GM13977 (cell line): ENCODE data around the gene KCNK15.
"Not testable (repeated sequence)": the region's sequence is repeated elsewhere in the genome, so short reads cannot be mapped to it uniquely, and the experiment has no call there.

ENCODE experiments used
- DNase-seq: peaks from one replicate; pipeline ENCODE4 v3.0.0; 2012; ENCODE audit warnings: low spot score
- CTCF ChIP-seq: IDR thresholded peaks from 2 replicates; pipeline ENCODE4 v1.5.1; 2012; ENCODE audit warnings: mild to moderate bottlenecking, control low read depth; ENCODE audit not compliant: insufficient read depth; ENCODE audit errors: extremely low read depth, missing control alignments
- in situ Hi-C: fragments of 300-500 bp; cut with MboI; formaldehyde crosslinking; loops from one replicate; pipeline ENCODE4 v1.12.0; 2022; ENCODE audit warnings: low sequenced_read_pairs, low pct_unique_long_range_greater_than_20kb, mixed read lengths, inconsistent platforms; ENCODE audit not compliant: unreplicated experiment

Gene KCNK15

DNA sequence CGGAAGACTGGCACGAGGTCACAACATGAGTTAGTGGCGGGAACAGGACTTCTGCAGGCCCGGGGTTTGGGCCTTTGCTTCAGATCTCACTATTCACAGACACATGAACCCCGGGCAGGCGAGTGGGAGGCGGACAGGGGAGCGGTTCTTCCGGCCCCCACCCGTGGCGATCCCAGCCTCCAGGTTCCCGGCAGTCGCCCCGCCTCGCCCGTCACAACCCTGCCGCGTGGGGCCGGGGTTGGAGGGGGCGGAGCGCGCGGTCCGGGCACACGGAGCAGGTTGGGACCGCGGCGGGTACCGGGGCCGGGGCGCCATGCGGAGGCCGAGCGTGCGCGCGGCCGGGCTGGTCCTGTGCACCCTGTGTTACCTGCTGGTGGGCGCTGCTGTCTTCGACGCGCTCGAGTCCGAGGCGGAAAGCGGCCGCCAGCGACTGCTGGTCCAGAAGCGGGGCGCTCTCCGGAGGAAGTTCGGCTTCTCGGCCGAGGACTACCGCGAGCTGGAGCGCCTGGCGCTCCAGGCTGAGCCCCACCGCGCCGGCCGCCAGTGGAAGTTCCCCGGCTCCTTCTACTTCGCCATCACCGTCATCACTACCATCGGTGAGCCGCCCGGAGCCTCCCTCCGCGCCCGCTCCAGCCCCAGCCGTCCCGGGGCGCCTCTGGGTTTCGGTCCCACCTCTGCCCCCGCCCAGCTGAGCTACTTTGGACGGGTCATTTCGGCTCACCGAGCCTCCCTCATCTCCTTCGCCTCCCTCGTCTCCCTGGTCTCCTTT is at the start of gene KCNK15:
Gene KCNK15, plus strand, starts transcription at position 268 of the 769 bp plus-strand sequence. Its CDS starts 46 bp downstream, at position 314.
- no peak for TF ChIP-seq CTCF
- in situ Hi-C loops: no loop called here

GRCh38 chr20:44696315-44696714 is 49.4 kb upstream of the KCNK15 start:
- in situ Hi-C loops: no loop called here
- peak; percentile 27 for TF ChIP-seq CTCF
- no peak for DNase-seq

More for the DNA sequence above, at the start of gene KCNK15:
- DNase-seq: peak; percentile 57

DNA sequence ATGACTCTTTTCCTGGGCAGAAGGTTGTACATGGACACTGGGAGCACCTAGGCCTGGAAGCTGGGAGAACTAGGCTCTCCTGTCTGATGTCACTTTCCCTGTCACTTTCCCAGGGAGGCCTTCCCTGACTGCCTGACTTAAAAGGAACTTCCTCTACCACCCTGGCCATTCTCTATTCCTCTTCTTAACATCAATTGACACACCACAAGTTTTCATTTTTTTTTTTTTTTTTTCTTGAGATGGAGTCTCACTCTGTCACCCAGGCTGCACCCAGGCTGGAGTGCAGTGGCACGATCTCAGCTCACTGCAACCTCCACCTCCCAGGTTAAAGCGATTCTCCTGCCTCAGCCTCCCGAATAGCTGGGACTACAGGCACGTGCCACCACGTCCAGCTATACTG is 48.6 kb upstream of the KCNK15 start:
- DNase-seq, in situ Hi-C loops: not testable (repeated sequence)

GRCh38 chr20:44698351-44698750 is 47.3 kb upstream of the KCNK15 start:
- no peak for TF ChIP-seq CTCF
- in situ Hi-C loops: no loop called here
- DNase-seq: no peak

DNA sequence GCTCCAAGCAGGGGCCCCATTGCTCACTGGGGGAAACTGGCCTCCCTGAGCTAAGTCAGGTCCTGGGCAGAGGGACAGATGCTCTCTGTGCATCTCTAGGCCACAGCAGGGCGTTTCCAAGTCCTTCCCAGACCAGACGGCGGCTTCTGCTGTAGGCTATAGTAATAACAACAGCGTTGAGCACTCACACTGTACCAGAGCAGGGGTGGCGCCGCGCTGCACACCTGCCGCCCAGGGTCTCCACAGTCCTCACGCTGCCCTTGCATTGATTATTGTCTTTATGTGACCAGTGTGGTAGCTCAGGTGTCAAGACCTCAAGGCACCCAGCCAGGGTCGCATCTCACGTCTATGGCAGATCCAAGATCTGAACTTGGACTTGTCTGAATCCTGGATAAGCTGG is 45.4 kb upstream of the KCNK15 start:
- in situ Hi-C loops: no loop called here
- no peak for TF ChIP-seq CTCF
- no peak for DNase-seq

- no peak for DNase-seq
- in situ Hi-C loops: no loop called here
- TF ChIP-seq CTCF: no peak
These were observed 44.4 kb upstream of the KCNK15 start for GRCh38 chr20:44701118-44701857.

- in situ Hi-C loops: no loop called here
- DNase-seq: no peak
- TF ChIP-seq CTCF: no peak
These were observed 43.8 kb upstream of the KCNK15 start for GRCh38 chr20:44701858-44702256.
